Ammon's horn (tissue), 1 donor: ENCODE results near the gene ARHGAP12.
A peak's percentile ranks its signal among the peaks of the same experiment; 100 is the strongest.
"Not testable (repeated sequence)": the region's sequence is repeated elsewhere in the genome, so short reads cannot be mapped to it uniquely, and the experiment has no call there.

Source experiments
- DNase-seq: peaks from one replicate; pipeline ENCODE4 v3.0.0-alpha.2; 2016; ENCODE audit warnings: low spot score

ARHGAP12 gene

GRCh38 chr10:31820096-31820495 lies 108.5 kb downstream of the ARHGAP12 start:
- DNase-seq, result no peak

- peak; percentile 6 for DNase-seq
Measured at GRCh38 chr10:31819391-31819820, 109.2 kb downstream of the ARHGAP12 start.

- DNase-seq, result no peak
Measured at GRCh38 chr10:31816318-31816717, 112.3 kb downstream of the ARHGAP12 start.

GRCh38 chr10:31808258-31809218 lies 120.1 kb downstream of the ARHGAP12 start:
- DNase-seq, result peak; percentile 76

DNA sequence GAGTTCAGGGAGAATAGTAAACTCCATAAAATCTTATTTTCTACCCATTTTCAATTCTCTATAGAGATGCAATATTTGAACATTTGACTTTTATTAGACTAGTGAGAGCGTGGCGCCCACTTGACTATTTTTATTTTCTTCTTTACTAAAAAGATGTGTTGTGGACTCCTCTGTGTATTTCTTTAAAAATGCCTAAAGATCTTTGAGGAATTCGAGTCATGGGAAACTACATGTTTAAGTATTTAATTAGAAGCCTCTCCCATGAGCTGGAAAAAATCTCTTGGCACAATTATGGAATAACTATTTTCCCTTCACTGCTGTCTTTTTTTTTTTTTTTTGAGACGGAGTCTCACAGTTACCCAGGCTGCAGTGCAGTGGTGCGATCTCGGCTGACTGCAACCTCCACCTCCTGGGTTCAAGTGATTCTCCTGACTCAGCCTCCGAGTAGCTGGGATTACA lies 124.2 kb downstream of the ARHGAP12 start:
- no peak for DNase-seq

- peak; percentile 67 for DNase-seq
Measured at GRCh38 chr10:31803606-31804351, 124.9 kb downstream of the ARHGAP12 start.

- no peak for DNase-seq
Measured at GRCh38 chr10:31799181-31799580, 129.4 kb downstream of the ARHGAP12 start.

GRCh38 chr10:31792745-31793144 lies 135.9 kb downstream of the ARHGAP12 start:
- no peak for DNase-seq

DNA sequence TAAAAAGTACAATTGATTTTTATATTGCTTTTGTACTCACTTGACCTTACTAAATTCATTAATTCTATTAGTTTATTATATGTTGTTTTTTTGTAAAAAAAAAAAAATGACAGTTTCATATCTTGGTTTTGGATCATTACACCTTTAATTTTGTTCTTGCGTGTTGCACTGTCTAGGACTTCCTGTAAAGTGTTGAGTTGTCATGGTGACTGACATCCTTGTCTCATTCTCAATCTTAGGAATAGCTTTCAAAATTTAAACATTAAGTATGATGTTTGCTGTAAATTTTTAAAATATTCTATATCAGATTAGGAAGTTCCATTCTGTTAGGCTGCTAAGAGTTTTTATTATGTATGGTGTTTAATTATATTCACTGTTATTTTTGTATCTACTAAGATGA lies 139.1 kb downstream of the ARHGAP12 start:
- no peak for DNase-seq

- no peak for DNase-seq
Measured at GRCh38 chr10:31782701-31783100, 145.9 kb downstream of the ARHGAP12 start.

GRCh38 chr10:31780717-31781116 lies 147.9 kb downstream of the ARHGAP12 start:
- no peak for DNase-seq

- DNase-seq, result no peak
Measured at GRCh38 chr10:31778627-31779026, 150.0 kb downstream of the ARHGAP12 start.

DNA sequence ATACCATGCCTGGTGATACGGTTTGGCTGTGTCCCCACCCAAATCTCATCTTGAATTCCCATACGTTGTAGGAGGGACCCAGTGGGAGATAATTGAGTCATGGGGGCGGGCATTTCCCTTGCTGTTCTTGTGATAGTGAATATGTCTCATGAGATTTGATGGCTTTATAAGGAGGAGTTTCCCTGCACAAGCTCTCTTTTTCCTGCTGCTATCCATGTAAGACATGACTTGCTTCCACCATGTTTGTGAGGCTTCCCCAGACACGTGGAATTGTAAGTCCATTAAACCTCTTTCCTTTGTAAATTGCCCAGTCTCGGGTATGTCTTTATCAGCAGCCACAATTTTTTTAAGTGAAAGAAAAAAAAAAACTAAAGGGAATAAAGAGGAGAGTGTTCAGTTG lies 152.5 kb downstream of the ARHGAP12 start:
- DNase-seq, result no peak

GRCh38 chr10:31774928-31775650 lies 153.5 kb downstream of the ARHGAP12 start:
- DNase-seq, result no peak

DNA sequence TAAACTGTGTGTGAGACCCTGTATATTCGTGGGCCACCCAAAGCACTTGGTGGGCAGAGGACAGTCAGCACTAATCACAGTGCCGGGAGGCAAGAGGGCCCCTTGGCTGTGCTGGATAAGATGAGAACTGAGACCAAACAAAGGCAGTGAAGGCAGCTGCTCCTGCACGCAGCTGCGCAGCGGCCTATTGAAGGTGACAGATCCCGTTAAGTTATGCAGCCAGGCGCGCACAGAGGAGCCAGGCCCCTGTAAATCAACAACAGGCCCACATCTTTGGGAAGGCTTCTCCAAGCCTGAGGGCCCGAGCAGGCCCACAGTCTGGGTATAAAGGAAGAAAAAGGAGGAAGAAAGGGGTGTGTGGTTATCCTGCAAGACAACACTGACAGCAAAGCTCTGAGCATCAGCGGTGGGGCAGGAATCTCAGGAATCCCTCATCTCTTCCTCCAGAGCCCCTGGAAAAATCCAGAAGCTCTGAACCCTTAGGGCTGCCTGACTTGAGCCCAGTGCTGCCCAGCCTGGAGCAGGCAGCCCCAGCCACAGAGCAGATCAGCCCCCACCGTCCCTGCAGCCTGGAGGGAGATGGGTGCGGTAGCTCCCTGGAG lies 154.2 kb downstream of the ARHGAP12 start:
- DNase-seq, result no peak

- DNase-seq, result no peak
Measured at GRCh38 chr10:31773749-31774298, 154.8 kb downstream of the ARHGAP12 start.

- no peak for DNase-seq
Measured at GRCh38 chr10:31771331-31771831, 157.2 kb downstream of the ARHGAP12 start.

DNA sequence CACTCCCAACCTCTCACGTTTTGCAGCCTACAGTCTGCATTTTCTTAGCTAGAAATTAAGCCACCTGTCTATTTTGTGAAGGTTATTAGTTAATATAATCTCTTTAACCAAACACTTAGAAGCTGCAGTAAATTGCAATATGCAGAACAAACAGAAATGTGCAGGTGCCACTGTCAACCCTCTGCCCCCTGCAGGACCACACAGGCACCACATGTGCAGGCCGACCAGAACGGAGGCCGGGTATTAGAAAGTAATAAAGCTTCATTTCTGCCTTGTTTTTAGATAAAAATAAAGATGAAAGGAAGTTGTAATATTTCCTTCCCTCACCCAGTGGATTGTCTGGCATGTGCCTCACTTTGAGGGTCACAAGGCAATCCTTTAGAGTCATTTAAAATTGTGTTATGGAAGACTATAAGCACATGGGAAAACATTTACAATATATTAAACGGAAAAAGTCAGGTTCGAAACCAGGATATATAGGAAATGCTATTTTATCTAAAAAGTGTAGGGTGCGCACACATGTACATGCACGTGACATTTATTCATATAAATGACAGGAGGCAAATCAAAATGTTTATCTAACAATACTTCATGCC lies 158.2 kb downstream of the ARHGAP12 start:
- DNase-seq, result peak; percentile 40

GRCh38 chr10:31769564-31769963 lies 159.1 kb downstream of the ARHGAP12 start:
- no peak for DNase-seq

- not testable (repeated sequence) for DNase-seq
Measured at GRCh38 chr10:31768935-31769334, 159.7 kb downstream of the ARHGAP12 start.

- DNase-seq, result no peak
Measured at GRCh38 chr10:31768467-31768866, 160.2 kb downstream of the ARHGAP12 start.
